GM19025 (cell line): ENCODE measurements around the gene SLC34A3.
"Not testable (repeated sequence)": the region's sequence is repeated elsewhere in the genome, so short reads cannot be mapped to it uniquely, and the experiment has no call there.

Experiments
- ATAC-seq: cut with Tn5 transposase; IDR thresholded peaks from one replicate; pipeline ENCODE4 v1.9.1; 2021; ENCODE audit warnings: mild to moderate bottlenecking, low read depth, moderate library complexity; ENCODE audit not compliant: unreplicated experiment

The SLC34A3 gene

GRCh38 chr9:137253717-137254623 is 23.3 kb downstream of the SLC34A3 start:
- no peak for ATAC-seq

GRCh38 chr9:137254624-137255447 is 24.1 kb downstream of the SLC34A3 start, which contains the start of gene NELFB:
NELFB (plus strand) TSS chr9:137255327.
- ATAC-seq = peak; percentile 78

GRCh38 chr9:137255448-137256114 is 24.9 kb downstream of the SLC34A3 start:
- ATAC-seq = peak; percentile 22

GRCh38 chr9:137256362-137256761 is 25.7 kb downstream of the SLC34A3 start:
- ATAC-seq = no peak

- no peak for ATAC-seq
Observed at GRCh38 chr9:137256856-137257255, 26.2 kb downstream of the SLC34A3 start.

- ATAC-seq = not testable (repeated sequence)
Observed at GRCh38 chr9:137262173-137262908, 31.6 kb downstream of the SLC34A3 start.

GRCh38 chr9:137262909-137263285 is 32.2 kb downstream of the SLC34A3 start:
- no peak for ATAC-seq

GRCh38 chr9:137263506-137263905 is 32.8 kb downstream of the SLC34A3 start:
- no peak for ATAC-seq

GRCh38 chr9:137264067-137264466 is 33.4 kb downstream of the SLC34A3 start:
- ATAC-seq = no peak

- no peak for ATAC-seq
Observed at GRCh38 chr9:137265496-137266161, 34.9 kb downstream of the SLC34A3 start.

GRCh38 chr9:137266162-137266527 is 35.4 kb downstream of the SLC34A3 start:
- no peak for ATAC-seq

GRCh38 chr9:137266585-137267453 is 36.1 kb downstream of the SLC34A3 start:
- ATAC-seq = no peak

- ATAC-seq = no peak
Observed at GRCh38 chr9:137267933-137268355, 37.2 kb downstream of the SLC34A3 start.

GRCh38 chr9:137268538-137269201 is 38.0 kb downstream of the SLC34A3 start:
- ATAC-seq = no peak

- no peak for ATAC-seq
Observed at GRCh38 chr9:137269231-137269772, 38.6 kb downstream of the SLC34A3 start.

- no peak for ATAC-seq
Observed at GRCh38 chr9:137270929-137271695, 40.4 kb downstream of the SLC34A3 start.

GRCh38 chr9:137271696-137272076 is 41.0 kb downstream of the SLC34A3 start:
- ATAC-seq = no peak
